HG03280 (cell line): ENCODE results near the gene KDM4B.

Experiments
- ATAC-seq: cut with Tn5 transposase; IDR thresholded peaks from one replicate; pipeline ENCODE4 v1.9.1; 2021; ENCODE audit warnings: mild to moderate bottlenecking, moderate library complexity; ENCODE audit not compliant: unreplicated experiment

The KDM4B gene

DNA sequence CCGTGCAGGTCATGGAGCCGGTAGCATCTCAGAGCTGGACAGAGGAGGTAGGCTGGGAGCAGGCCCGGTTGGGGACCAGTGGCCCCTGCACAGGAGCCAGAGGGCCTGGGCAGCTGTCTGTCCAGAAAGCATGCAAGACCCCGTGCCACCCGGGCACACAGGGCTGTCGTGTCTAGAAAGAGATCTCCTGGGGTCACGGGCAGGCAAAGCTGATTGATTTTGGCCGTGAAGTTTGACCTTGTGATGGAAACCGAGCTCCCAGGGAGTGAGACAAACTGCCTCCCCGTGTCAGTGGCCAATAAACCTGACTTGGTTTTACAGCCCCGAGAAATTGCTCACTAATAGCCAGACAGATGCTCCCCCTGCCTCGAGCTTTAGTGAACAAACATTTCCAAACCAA is 98.8 kb downstream of the KDM4B start:
- ATAC-seq: no peak

DNA sequence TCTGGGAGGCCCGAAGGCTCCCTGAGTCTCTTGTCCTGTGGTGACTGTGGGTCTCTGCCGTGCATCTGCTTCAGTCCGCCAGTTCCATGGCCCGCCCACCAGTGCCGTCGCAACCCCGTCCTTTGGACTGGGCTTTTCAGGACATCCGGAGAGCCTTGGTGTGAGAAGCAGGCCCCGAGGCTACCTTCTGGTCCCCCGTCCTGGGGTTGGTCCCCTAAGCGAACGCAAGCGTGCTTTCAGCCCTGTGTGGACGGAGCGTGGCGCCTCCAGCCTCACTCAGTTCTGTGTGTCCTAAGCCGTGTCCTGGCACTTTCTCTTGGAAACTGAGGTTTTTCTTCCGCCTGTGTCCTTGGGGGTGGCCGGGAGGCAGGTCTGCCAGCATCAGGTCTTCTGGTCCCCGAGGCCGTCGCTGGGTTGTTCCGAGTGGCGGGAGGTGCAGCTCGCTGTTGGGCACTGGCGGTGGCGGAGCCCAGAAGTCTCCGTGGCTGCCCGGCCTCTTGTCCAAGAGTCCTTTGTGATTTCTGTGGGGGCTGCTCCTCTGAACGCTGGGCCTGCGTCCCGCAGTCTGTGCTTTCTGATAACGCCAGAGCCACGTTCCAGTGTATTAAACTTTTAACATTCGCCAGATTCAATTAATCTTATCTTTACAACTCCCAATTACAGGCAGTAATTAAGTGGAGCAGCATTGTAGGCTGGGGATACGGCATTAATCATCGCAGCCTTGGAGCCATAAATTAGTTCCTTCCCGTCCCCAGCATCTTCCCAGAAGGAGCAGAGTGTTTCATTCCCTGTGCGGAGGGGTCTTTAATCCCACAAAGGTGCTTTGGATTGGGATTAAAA is 99.5 kb downstream of the KDM4B start:
- ATAC-seq: no peak

DNA sequence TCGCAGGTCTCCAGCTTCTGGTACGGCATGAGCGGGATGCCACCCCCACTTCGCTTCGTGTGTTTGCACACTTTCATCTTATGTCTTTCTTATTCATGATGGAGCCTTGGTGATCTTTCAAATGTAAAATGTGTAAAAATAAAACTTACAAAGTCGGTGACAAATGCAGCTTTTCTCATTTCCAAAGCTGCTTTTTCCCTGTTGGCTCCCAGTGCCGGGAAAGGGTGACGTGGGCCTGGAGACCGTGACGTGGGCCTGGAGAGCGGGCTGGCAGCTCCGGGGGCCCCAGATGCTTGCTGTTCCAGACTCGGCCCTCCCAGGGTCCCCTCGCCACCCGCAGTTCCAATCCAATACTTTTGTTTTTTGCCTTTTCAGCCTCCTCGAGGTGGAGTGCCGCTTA is 101.4 kb downstream of the KDM4B start:
- ATAC-seq: no peak

DNA sequence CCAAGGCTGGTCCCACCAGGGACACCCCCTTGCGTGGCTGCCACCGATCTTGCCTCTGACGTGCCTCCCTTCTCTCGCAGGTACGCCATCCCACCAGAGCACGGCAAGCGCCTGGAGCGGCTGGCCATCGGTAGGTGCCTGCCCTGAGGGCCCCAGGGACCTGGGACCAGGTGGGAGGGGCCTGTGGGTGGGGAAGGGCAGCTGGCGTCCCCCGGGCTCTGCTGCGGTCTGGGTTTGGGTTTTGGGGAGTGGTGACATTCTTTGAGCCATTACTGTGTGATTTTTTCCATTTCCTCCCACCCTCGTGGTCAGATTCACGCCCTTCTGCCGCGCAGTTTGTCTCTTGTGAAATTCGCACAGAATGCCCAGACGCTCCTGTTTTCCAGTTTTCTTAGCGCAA is 102.0 kb downstream of the KDM4B start:
- no peak for ATAC-seq

DNA sequence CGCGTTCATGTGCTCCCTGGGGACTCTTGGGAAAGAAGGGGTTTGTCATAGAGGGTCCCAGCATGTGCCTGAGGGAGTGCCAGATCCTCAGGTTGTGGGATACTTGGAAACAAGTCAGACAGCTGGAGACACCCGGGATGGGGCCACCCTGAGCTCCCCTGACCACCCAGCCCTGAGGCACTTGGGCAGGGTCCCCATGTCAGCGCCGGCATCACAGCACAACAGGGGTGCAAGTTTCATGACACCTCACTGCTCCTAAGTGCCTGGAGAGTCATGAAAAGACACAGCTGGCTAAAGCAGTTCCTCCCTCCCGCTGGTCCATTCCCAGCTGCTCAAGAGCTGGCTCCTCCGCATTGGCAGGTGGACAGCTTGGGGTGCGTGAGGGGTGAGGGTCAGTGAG is 102.7 kb downstream of the KDM4B start:
- ATAC-seq: no peak

DNA sequence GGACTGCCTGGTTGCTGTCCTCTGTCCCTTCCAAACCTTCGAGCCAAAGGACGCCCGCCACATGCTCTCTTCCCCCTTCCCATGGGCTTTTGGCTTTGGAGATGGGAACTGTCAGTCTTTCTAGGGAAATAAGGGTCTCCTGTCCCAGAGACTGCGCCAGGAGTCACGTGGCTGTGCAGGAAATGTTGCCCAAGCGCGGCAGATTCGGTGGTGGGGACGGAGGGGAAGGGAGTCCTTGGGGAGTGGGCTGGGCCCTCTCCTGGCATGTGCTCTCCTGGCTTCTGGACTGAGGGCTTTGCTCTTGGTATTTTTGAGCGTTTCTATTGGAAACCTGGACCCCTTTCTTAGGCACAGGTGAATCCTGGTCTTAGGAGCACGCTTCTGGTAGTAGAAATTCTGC is 103.2 kb downstream of the KDM4B start:
- no peak for ATAC-seq

DNA sequence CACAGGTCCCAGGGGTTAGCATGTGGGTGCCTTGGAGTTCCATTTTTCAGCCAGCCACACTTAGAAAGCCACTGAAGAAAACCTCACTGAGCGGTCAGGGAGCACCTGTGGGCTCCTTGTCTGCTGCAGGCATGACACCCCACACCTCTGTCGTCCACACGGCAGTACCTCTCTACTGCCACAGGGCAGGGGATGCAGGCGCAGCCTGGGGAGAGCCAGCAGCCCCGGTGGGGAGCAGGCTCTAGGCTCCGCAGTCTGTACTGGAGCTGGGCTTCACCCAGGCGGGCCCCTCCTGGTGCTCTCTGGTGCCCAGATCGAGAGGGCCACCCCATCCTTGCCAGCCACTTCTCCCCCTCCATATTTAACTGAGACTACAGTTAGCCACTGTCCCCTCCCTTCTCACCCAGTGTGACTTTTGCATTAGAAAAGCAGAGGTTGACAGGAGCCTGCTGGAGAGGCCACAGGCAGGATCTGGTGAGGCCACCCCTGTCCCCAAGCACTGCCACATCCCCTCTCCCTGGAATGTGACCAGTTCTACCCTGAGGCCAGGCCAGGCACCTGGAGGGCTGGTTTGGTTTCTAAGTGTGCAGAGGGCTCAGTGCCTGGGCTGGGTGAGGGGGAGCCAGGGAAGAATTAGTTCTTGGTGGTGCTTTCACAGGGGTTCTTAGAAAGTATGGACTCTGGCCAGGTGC is 104.4 kb downstream of the KDM4B start:
- ATAC-seq: no peak

DNA sequence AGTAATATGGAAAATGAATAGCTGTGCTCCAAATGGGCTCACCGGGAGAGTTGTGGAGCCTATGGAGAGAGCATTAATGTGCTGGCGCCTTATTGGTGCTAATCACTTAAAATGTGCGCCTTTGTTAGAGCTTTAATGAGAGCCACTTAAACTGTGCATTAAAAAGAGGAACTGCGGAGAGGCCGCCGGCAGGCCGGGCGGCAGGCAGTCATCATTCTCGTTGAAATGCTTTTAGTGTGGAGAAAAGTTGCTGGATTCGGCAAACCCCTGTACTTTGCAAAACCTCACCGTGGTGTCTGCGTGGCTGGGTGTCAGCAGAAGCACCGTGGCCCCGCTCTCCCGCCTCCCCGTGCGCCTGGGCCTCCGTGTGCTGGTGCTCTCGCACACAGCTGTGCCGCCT is 105.5 kb downstream of the KDM4B start:
- ATAC-seq: no peak

DNA sequence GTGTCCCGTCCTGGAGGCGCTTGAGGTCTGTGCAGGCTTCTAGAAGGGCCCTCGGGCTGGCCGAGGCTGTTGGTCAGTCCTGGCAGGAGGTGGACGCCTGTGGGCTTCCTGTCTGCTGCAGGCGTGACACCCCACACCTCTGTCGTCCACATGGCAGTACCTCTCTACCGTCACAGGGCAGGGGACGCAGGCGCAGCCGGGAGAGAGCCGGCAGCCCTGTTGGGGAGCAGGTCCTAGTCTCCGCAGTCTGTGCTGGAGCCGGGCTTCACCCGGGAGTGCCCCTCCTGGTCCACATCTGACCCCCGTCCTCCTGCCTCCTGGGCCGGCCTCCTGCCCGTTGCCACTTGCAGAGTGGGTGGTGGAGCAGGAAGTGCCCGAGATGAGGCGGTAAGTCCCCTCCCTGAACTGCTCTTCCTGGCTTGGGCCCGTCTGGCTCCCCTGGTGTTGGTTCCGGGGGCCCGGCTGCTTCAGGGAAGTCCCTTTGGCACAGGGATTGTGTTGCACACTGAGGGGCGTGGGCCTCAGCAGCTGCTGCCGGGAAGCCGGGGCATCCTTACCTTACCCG is 106.0 kb downstream of the KDM4B start:
- ATAC-seq: no peak

DNA sequence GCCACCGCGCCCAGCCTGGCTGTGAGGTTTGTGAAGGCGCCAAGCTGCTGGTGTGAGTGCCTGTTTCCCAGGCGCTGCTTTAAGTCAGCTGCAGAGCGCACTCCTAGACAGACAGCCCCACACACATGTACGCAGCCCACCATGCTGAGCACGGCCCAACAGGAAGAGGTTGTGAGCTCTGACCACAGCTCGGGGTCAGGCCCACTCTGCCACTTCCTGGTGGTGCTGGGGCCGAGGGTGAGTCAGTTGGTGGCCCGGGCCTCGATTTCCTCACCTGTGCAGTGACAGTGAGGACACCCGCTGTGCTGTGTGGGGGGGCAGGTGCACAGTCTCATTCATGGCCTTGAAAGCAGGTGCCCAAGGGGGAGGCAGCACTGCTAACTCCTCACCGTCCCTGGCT is 106.7 kb downstream of the KDM4B start:
- no peak for ATAC-seq

DNA sequence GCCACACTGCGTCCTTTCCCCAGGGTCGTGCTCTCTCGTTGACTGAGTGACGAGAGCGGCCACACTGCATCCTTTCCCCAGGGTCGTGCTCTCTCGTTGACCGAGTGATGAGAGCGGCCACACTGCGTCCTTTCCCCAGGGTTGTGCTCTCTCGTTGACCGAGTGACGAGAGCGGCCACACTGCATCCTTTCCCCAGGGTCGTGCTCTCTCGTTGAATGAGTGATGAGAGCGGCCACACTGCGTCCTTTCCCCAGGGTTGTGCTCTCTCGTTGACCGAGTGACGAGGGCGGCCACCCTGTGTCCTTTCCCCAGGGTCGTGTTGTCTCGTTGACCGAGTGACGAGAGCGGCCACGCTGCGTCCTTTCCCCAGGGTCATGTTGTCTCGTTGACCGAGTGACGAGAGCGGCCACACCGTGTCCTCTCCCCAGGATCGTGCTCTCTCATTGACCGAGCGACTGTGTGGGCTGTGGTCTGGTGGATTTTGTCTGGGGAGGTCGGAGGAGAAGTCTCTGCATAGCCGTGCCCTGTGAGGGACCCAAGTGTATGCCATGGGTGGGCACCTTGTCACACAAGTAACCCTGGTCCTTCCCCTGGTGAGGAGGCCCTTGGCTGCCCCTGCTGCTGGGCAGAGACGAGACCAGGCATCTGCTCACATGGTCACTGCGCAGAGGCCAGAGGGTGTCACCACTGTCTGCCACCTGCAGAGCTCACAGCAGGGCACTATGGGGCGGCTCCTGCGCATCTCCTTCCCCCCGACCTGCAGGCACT is 107.7 kb downstream of the KDM4B start:
- ATAC-seq: no peak

DNA sequence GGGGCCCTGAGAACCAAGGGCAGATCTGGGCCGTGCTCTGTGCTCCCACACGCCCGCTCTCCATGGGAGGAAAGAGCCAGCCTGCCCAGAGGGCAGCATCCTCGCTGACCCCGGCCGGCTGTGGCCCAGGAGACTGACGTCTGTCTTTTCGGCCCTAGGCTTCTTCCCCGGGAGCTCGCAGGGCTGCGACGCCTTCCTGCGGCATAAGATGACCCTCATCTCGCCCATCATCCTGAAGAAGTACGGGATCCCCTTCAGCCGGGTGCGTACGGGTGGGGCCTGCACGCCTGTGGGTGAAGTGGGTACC is 108.2 kb downstream of the KDM4B start:
- ATAC-seq: no peak

DNA sequence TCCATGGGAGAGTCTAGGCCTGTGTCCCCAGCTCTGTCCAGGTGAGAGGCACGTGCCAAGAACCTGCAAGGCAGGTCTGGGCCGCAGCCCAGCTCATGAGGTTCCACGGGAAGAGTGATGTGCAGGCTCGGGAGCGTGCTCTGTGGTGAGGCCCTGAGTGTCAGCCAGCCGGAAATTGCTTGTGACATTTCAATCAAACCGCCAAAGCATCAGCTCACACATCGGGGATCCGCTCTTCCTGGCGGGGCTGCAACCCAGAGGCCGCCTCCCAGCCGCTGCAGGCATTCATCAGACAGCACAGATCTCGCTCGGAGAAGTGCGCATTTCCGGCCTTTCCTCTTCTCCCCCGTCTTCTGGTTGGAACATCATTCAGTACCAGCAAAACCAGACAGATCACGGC is 109.3 kb downstream of the KDM4B start:
- ATAC-seq: no peak

DNA sequence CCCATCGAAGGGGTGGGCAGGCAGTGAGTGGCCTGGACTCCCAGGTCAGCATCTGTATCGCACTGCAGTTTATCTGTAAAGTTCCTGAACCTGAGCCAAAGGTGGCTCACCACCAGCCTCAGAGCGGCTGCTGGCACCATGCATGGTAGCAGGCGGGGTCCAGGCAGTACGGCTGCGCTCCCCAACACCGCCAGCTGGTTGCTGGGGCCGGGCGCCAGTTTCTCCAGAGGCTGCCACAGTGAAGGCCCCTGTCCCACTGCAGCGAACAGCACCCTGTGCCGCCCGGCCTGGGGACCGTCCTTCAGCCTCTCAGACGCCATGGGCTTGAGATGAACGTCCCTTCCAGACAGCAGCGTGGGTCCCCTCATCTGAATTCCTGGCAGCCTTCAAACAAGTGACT is 109.8 kb downstream of the KDM4B start:
- no peak for ATAC-seq

DNA sequence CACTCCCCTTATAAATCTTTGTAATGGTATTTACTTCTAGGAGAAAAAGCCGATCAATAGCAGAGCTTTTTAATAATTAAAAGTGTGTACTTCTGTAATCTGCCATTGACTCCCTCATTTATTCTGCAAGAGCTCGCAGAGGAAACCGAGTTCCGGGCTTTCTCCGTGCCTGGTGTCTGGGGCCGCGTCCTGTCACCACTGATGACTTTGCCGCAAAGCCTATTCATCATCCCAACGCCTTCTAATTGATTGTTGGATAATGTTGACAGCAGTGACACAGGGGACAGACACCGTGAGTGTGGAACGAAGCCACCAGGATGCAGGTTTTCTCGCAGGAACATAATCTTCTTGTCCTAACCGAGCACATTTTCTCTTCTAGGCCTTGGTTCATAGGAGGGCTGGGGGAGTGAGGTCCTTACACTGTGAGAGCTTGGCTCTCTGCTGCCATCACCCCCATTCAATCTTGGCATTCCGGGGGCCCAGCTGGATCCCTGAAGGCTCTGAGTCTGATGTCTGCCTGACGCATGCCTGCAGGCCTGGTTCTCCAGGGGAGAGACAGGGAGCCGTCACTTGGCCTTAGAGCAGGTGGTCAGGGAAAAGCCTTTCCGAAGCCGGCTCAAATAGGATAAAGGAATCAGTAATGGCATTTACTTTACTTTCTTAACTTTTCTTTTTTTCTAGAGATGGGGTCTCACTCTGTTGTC is 110.3 kb downstream of the KDM4B start:
- ATAC-seq: no peak

DNA sequence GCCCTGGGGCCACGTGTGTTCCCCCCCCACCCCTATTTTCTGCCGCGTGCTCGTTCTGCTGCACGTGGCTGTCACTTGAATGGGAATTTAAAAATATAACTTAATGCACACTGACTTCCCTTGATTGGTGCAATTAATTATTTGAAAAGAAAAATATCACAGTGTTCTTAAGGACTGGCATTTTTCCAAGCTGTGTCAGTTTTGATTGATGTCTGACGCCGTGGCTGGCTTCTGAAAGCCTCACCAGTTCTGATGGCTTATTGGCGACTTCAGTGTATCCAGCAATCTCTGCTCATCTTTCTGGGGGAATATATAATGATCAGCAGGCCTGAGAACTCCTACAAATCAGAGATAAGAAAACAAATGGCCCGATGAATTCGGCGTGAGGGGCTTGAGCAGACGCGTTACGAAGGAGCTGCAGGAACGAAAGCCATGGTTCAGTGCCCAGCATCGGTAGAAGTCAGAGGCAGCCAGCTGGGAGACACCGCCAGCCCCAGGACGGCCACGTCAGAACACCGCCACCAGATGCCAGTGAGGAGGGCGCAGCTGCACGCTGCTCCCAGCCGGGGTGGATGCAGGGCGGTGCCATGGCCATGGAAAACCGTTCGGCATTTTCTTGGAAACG is 111.2 kb downstream of the KDM4B start:
- no peak for ATAC-seq

DNA sequence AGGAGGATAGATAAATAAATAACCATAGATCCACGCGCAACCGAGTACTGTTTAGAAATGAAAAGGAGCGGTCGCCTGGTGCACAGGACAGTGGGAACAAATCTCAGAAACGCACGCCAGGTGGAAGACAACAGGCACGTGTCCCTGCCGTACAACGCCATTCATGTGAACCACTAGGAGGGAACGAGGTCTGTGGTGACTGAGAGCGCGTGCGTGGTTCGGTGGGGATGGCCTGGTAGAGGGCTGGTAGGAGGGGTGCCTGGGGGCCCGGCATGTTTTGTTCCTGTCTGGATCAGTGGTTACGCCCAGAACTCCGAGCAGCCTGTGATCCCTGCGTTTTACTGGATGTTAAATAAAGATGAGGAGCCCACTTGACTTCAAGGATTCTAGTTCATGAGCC is 111.9 kb downstream of the KDM4B start:
- no peak for ATAC-seq

DNA sequence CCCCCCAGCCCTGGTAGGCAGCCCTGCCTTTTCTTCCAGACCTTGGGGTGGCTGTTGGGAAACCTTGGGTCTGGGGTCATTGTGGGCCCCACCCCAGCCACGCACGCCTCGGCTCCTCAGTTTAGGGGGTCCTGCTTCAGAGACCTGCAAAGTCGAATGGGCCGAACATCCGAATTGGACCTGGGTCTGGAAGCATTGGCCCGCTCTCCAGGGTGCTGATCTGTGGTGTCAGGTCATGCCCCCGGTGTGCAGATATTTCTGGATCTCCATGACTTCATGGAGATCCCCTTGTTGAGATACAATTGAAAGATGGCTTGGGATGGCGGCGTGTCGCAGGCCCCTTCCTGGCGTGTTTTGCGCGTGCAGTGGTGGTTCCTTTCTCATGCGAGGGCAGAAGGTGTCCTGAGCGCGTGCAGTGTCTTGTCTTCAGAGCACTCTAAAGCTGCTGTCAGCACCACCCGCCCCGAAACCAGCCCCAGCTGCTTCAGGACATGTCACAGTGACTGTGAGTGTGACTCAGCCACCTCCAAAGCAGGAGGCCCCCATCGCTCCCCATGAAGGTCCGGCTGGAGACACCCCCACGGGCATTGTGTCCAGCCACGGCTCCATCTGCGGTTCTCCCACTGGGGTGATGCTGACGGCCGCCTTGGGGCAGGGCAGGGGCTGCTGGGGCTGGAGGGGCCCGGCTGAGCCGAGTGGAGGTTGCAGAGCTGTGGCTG is 112.7 kb downstream of the KDM4B start:
- ATAC-seq: no peak

DNA sequence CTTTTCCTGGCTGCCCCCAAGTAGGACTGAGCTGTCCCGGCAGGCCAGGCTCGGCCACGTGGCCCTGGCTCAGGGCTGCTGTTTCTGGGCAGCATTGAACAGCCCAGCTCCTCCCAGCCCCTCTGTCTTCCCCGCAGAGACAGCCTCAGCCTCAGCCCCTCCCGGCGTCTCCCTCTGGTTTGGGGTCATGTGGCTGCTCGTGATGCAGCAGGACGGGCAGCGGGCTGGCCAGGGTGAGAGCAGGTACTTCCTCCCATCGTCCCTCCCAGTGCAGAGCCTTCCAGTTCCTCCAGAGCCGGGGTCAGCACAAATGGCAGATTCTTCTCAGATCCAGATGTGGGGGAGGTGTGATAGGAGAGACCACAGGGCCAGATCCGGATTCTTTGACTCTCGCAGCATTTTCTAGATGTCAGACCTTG is 114.6 kb downstream of the KDM4B start:
- ATAC-seq: no peak

DNA sequence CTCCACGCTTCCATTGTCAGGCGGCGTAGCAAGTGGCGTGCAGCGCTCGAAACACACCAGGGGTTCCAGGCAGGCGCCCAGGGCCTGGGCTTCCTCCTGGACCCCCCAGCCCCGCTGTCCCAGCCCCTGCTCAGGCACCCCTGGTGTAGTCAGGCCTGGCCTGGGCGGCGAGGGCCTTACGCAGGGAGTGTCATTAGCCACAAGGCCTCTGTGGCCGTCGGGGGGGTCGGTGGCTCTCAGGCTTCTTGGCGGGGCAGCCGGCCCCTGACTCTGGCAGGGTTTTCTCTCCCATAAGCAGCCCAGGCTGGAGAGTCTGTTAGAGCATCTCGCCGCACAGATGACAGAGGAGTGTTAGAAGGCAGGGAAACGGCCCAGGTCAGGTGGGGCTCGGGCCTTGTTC is 116.7 kb downstream of the KDM4B start:
- ATAC-seq: no peak
